Omental fat pad (tissue), 4 donors: Measurements from ENCODE around the gene ARMCX4. TPM values are rescaled to one million over a fixed set of nuclear protein-coding genes. Genes with fewer than 3 reads are reported as not detected.
A peak's percentile ranks its signal among the peaks of the same experiment; 100 is the strongest.

Experiments
- ATAC-seq: fragments of 150-250 bp; one replicate; pipeline ENCODE4 v1.9.1; 2016; ENCODE audit warnings: mild to moderate bottlenecking, moderate library complexity; ENCODE audit not compliant: low FRiP score
- DNase-seq: peaks from one replicate; pipeline ENCODE4 v3.0.0-alpha.2; 2019; ENCODE audit warnings: low spot score
- total RNA-seq, 4 donors: library from RNA; depleted of rRNA; stranded (reverse); fragments of >200 nt; gene quantifications; one replicate each; pipeline ENCODE4 v1.1.0, GENCODE V29; 2016
- TF ChIP-seq, protein P1 (sequence below), 3 donors: fragments of 450-650 bp; IDR thresholded peaks; one replicate each; pipeline ENCODE4 v1.5.1; 2016 to 2017; ENCODE audit warnings: antibody characterized with exemption in 3 of 3, mild to moderate bottlenecking in 3 of 3, moderate library complexity in 2 of 3

The ARMCX4 gene
- 10 to 100 TPM in 2 of 4 donors, 1 to 10 TPM in 2; 6.7 to 22.5 (median 14.5) TPM for total RNA-seq

DNA sequence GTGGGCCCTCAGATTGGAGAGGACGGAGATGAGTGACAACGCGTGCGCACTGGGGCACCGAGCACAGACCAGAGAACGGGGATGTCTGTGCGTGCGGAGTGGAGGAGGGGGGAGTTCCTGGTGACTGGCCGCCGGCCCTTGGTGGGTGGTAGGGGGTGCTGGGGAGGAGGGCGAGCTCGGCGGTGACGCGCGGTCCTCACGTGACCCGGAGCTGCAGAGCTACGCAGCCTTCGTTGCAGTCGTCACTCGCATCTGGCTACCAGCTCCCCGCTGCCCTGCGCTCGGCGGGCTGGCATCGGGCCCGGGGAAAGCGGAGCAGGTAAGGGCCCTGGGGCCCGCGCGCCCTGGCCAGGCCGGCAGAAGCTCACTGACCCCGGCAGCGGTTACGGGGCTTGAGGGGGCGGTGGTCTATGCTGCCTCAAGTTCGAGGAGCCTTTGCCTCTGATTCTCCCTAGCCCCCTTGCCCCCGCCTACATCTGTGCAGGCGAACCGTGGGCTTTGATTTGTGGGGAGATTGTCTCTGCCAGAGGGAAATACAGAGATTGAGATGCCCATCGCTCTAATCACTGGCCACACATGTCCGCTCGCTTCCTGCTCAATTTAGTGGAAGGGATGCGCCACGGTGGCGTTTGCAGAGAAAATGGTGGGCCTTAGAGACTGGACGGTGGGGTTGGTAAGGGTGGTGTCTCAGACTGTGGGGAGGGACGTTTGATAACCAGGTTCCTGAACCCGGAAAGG, at the start of gene ARMCX4:
TSS of gene ARMCX4 (plus strand) at position 245 of the 738 bp plus-strand sequence. CDS start 3,134 bp downstream, outside the sequence.
- ATAC-seq (peak; percentile 89), DNase-seq (peak; percentile 26)
- TF ChIP-seq, protein P1, sequence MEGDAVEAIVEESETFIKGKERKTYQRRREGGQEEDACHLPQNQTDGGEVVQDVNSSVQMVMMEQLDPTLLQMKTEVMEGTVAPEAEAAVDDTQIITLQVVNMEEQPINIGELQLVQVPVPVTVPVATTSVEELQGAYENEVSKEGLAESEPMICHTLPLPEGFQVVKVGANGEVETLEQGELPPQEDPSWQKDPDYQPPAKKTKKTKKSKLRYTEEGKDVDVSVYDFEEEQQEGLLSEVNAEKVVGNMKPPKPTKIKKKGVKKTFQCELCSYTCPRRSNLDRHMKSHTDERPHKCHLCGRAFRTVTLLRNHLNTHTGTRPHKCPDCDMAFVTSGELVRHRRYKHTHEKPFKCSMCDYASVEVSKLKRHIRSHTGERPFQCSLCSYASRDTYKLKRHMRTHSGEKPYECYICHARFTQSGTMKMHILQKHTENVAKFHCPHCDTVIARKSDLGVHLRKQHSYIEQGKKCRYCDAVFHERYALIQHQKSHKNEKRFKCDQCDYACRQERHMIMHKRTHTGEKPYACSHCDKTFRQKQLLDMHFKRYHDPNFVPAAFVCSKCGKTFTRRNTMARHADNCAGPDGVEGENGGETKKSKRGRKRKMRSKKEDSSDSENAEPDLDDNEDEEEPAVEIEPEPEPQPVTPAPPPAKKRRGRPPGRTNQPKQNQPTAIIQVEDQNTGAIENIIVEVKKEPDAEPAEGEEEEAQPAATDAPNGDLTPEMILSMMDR (IDR thresholded peaks at IDR 0.05) = no peak

DNA sequence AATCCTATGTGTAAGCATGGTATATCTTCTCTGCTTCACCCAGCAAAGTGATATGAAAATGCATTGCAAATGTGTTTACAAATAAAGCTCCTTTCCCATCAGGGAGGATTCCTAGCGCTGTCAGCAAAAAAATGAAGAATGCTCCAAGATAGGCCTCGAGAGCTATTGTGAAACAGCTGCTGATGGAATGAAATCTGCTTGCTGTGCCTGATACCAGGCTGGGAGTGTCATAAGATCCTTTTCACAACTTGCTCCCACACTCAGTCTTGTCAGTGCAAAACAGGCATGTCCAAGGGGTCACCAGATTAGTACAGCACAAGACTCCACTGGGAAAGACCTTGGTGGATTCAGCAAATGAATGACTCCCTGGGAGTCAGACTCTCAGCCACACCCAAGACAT, 43.2 kb upstream of the ARMCX4 start:
- TF ChIP-seq, protein P1 (IDR thresholded peaks at IDR 0.05) = no peak
- no peak for DNase-seq
- ATAC-seq = peak; percentile 83

DNA sequence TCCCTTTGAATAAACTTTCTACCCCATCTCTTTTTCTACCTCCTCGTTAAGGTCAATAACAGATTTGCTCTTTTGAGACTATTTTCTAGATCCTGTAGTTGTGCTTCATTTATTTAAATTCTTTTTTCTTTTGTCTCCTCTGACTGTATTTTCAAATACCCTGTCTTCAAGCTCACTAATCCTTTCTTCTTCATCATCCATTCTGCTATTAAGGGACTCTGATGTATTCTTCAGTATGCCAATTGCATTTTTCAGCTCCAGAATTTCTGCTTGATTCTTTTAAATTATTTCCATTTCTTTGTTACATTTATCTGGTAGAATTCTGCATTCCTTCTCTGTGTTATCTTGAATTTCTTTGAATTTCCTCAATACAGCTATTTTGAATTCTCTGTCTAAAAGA, 36.0 kb upstream of the ARMCX4 start:
- ATAC-seq (no peak), DNase-seq (no peak)
- TF ChIP-seq, protein P1 (IDR thresholded peaks at IDR 0.05) = no peak

DNA sequence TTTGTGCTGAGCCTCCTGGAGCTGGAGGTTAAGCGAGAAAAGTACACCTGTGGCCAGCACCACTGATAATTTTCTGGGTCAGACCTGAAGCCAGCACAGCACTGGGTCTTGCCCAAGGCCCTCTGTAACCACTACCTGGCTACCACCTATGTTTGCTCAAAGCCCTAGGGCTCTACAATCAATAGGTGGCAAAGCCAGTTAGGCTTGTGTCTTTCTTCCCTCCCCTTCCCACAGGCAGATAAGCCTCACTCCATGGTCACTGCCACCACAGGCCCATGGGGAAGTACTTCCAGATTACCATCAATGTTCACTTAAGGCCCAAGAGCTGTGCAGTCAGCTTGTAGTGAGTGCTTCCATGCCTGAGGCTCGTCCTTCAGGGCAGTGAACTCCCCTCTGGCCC, 35.2 kb upstream of the ARMCX4 start:
- TF ChIP-seq, protein P1 (IDR thresholded peaks at IDR 0.05) = no peak
- no peak for ATAC-seq
- no peak for DNase-seq

DNA sequence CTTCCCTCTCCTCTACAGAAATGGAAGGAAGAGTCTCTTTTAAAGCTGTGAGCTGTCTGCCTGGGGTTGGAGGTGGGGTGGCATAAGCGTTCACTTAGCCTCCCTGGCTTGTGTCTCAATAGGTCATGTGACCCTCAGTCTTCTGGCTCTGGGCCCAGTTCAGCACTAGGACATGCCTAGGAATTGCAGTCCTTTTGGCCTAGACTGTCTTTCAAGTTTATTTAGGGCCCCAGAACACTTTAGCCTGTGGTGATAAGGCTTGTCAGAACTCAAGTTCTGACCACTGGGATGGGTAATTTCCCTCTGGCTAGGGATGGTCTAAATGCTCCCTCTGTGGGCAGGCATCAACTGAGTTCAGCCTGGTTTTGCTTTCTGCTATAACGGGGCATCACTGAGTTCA, 34.3 kb upstream of the ARMCX4 start:
- DNase-seq = no peak
- ATAC-seq = no peak

DNA sequence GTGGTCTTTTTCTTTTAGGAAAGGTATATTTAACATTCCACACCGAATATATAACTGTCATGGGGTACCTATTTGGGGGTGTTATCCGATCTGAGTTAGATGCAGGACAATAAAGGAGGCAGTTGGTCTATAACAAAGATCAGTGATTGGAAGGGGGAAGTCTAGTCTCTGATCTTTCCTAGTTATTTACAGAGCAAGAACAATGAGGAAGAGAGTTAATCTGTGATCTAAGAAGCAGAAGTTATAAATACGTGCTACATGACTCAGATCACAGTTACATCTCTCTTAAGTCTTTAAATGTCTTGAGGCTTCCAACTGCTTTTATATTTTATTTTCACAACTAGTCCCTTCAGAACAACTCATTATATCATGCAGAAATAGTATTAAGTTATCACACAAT, 33.2 kb upstream of the ARMCX4 start:
- no peak for ATAC-seq
- TF ChIP-seq, protein P1 (IDR thresholded peaks at IDR 0.05) = no peak
- no peak for DNase-seq

More for the DNA sequence above, 34.3 kb upstream of the ARMCX4 start:
- TF ChIP-seq, protein P1 (IDR thresholded peaks at IDR 0.05) = no peak

DNA sequence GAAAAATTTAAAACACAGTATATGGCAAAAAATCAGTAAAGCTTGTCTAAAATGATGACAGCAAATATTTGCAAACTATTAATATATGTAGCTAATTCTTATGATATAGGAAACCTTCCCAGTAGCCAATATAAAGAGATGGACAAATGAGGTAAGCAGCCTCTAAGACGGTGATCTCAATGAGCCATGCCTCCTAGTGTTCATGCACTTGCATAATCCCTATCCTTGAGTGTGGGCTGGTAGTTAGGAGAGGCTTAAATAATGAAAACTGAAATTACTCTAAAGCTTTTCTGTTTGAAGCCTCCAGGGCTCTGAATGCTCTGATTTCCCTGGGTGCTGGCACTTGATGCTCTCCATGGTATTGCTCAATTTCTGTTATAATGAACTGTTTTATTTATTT, 24.6 kb upstream of the ARMCX4 start:
- ATAC-seq (no peak), DNase-seq (no peak)
- TF ChIP-seq, protein P1 (IDR thresholded peaks at IDR 0.05) = no peak
